Naive thymus-derived CD4-positive, alpha-beta T cell (primary cell): ENCODE measurements around the gene SEC24A. TPM values are rescaled to one million over a fixed set of nuclear protein-coding genes. Genes with fewer than 3 reads are reported as not detected.

ENCODE experiments used
- polyA plus RNA-seq, 2 donors: library from polyadenylated mRNA; unstranded; fragments of 300-500 nt; fragmentation: Illumina TruSeq; gene quantifications; one replicate each; pipeline ENCODE4 v1.2.3, GENCODE V29; 2021
- total RNA-seq, 6 experiments: library from RNA in 5 of 6; stranded (reverse) in 5 of 6; gene quantifications; 1 replicate in 5 of 6; 2 replicates in 1 of 6; pipeline ENCODE4 v1.2.3 and lab custom pipeline; 2021 to 2026

Gene SEC24A
- total and polyA plus RNA-seq, 7 experiments from 2014 or later = 5.6 to 30.9 (median 15.2) TPM

Other genes starting within 250 kb of the SEC24A start
- 10 to 100 TPM; 11.5 to 20.8 (median 16.8) TPM for gene CDKN2AIPNL, start 236.9 kb upstream of the SEC24A start, total RNA-seq
- gene CDKN2AIPNL, start 236.9 kb upstream of the SEC24A start, polyA plus RNA-seq = 10 to 100 TPM; 25.8 to 29.1 TPM
- gene JADE2, start 123.1 kb upstream of the SEC24A start, total RNA-seq = 100 to 1,000 TPM in 4 of 5 experiments, 10 to 100 TPM in 1; 99.0 to 271 (median 153) TPM
- gene JADE2, start 123.1 kb upstream of the SEC24A start, polyA plus RNA-seq = 10 to 100 TPM; 29.8 to 55.7 TPM
- 10 to 100 TPM; 34.6 to 50.0 (median 40.9) TPM for gene SAR1B, start 16.0 kb upstream of the SEC24A start, total RNA-seq
- 10 to 100 TPM; 30.2 to 35.4 TPM for gene SAR1B, start 16.0 kb upstream of the SEC24A start, polyA plus RNA-seq
- gene CAMLG, start 89.8 kb downstream of the SEC24A start, total RNA-seq = 10 to 100 TPM; 20.4 to 38.1 (median 31.8) TPM
- 10 to 100 TPM; 34.2 to 40.0 TPM for gene CAMLG, start 89.8 kb downstream of the SEC24A start, polyA plus RNA-seq
- 10 to 100 TPM; 51.2 to 72.5 (median 64.2) TPM for gene DDX46, start 110.0 kb downstream of the SEC24A start, total RNA-seq
- 10 to 100 TPM; 18.0 to 23.7 TPM for gene DDX46, start 110.0 kb downstream of the SEC24A start, polyA plus RNA-seq
- 10 to 100 TPM; 20.3 to 42.7 (median 37.9) TPM for gene C5orf24, start 197.2 kb downstream of the SEC24A start, total RNA-seq
- gene C5orf24, start 197.2 kb downstream of the SEC24A start, polyA plus RNA-seq = 1 to 10 TPM; 6.5 to 8.4 TPM
- 10 to 100 TPM; 24.2 to 71.3 (median 36.8) TPM for gene TXNDC15, start 225.6 kb downstream of the SEC24A start, total RNA-seq
- gene TXNDC15, start 225.6 kb downstream of the SEC24A start, polyA plus RNA-seq = 10 to 100 TPM; 13.2 to 13.4 TPM